HG03103 (cell line): Measurements from ENCODE around the gene SLC25A51.

ENCODE experiments used
- ATAC-seq: cut with Tn5 transposase; IDR thresholded peaks from one replicate; pipeline ENCODE4 v1.9.1; 2021; ENCODE audit warnings: low read depth; ENCODE audit not compliant: unreplicated experiment

SLC25A51 gene

GRCh38 chr9:37852222-37852621 is 51.7 kb downstream of the SLC25A51 start:
- ATAC-seq = no peak

GRCh38 chr9:37840560-37841194 is 63.2 kb downstream of the SLC25A51 start:
- no peak for ATAC-seq

GRCh38 chr9:37839496-37840461 is 64.1 kb downstream of the SLC25A51 start:
- ATAC-seq = no peak
